Measurements from ENCODE around the gene FRRS1.

DNA sequence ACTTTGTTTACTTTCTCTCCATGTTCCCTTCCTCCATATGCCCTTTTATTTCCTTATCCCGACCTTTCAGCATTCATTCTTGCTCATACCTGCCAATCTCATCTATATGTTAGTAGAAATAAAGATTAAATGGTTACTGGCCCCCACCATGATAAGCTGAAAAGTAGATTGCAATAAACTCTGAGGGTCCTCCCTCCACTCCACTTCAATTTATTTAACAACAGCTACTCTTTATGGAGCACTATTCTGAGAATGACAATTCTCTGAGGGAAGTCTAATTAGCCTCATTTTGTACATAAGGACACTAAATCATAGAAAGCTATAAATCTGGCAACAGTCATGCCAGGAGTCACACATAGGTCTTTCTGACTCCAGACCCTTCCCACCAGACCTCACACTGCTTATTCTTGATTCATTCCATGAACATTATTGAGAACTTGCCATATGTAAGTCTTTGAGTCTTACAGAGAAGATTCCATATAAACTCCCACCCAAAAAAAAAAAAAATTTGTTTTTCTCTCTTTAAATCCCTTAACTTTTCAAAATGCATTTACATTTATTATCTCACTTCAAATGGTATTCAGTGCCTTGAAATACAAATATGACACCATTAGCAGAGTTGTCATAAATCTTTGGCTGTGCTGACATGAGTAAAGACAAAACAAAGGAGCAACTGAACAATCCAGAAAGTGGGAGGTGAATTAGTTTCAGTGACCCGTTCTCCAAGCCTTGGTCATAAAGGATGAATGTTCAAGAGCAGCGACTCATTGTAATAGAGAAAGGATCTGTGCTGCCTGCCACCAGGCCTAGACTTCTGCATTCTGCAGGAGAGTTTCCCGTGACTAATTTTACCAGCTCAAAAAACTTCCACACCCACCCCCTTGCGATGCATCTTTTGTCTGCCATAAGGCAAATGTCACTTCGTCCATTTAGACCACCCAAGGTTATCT lies 92.0 kb downstream of the FRRS1 start:
- no peak for TF ChIP-seq EZH2phosphoT487 (IDR thresholded peaks at IDR 0.05; ENCODE audit: low read length)
- TF ChIP-seq EZH2 (optimal IDR thresholded peaks at IDR 0.05; ENCODE audit: low read depth, low read length): no peak

Data from MM.1S (cell line).